MM.1S (cell line): Measurements from ENCODE around the gene DDIT4L.

Source experiments
- EZH2 ChIP-seq: fragments of 300-600 bp; sonication (generic); optimal IDR thresholded peaks from 2 replicates; pipeline ENCODE3; 2017; ENCODE audit warnings: low read depth, mild to moderate bottlenecking, antibody characterized with exemption, low read length, mixed read lengths
- EZH2phosphoT487 ChIP-seq: fragments of 300-600 bp; sonication (generic); IDR thresholded peaks from 2 replicates; pipeline ENCODE4 v1.6.1; 2018; ENCODE audit warnings: antibody characterized with exemption, low read length
- TF ChIP-seq, protein P1 (sequence below): fragments of 300-600 bp; sonication (generic); IDR thresholded peaks from 2 replicates; pipeline ENCODE4 v1.5.1; 2016; ENCODE audit warnings: antibody characterized with exemption, low read length, mixed read lengths

DNA sequence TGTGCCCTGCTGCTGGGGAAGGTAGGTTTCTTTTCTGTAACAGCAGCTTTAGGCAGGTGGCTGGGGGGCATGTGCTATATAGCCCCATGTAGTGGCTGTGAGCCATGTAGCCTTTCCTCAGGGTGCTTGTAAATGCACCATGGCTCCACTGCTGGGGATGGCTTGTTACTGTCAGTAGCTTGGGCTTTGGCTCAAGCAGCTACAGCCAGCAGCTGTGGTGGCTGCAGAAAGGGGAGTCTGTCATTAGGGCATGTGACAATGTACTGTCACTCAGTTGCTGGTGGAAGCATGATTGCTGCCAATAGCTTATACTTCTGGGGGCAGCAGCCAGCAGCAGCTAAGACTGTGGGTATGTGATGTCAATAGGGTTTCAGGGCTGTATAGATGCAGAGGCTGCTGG is 33.9 kb upstream of the DDIT4L start:
- TF ChIP-seq, protein P1, sequence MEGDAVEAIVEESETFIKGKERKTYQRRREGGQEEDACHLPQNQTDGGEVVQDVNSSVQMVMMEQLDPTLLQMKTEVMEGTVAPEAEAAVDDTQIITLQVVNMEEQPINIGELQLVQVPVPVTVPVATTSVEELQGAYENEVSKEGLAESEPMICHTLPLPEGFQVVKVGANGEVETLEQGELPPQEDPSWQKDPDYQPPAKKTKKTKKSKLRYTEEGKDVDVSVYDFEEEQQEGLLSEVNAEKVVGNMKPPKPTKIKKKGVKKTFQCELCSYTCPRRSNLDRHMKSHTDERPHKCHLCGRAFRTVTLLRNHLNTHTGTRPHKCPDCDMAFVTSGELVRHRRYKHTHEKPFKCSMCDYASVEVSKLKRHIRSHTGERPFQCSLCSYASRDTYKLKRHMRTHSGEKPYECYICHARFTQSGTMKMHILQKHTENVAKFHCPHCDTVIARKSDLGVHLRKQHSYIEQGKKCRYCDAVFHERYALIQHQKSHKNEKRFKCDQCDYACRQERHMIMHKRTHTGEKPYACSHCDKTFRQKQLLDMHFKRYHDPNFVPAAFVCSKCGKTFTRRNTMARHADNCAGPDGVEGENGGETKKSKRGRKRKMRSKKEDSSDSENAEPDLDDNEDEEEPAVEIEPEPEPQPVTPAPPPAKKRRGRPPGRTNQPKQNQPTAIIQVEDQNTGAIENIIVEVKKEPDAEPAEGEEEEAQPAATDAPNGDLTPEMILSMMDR = no peak
- TF ChIP-seq EZH2 (no peak), EZH2phosphoT487 (no peak)
